Measurements from ENCODE around the gene GSTM5.

DNA sequence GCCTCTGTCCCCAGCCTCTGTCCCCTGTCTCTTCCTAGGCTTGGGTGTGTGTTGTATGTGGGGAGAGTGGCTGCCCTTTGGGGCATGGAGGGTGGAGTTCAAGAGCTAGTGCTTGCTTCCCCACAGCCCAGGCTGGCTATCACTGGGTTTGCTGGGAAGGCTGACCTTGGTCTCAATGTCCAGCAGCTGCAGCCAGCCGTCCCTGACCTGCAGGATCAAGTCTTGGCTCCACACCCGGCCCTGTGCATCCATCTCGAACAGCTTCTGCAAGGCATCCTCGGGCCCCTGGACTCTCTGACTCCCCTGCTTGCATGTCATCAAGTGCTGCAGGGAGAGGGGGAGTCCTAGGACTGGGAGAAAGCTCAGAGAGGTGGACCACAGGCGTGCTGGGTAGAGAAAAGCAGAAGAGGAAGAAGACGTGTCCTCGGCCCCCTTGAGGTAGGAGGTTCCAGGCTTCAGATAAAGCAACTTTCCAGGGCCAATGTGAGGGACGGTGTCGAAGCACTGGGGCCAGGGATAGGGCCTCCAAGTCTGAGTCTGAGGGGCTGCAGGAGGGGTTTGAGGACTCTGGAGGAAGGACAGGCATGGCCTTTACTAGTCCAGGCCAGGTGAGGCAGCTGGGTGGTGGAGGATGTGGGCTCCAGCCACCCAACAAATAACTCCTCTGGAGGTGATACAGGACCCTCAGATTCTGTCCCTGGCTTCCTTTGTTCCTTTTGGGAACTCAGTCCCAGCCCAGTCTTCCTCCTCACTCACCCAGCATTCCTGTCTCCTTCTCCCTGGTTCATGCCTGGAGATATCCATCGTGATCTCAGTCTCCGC lies 47.7 kb downstream of the GSTM5 start:
- TF ChIP-seq, protein P1, sequence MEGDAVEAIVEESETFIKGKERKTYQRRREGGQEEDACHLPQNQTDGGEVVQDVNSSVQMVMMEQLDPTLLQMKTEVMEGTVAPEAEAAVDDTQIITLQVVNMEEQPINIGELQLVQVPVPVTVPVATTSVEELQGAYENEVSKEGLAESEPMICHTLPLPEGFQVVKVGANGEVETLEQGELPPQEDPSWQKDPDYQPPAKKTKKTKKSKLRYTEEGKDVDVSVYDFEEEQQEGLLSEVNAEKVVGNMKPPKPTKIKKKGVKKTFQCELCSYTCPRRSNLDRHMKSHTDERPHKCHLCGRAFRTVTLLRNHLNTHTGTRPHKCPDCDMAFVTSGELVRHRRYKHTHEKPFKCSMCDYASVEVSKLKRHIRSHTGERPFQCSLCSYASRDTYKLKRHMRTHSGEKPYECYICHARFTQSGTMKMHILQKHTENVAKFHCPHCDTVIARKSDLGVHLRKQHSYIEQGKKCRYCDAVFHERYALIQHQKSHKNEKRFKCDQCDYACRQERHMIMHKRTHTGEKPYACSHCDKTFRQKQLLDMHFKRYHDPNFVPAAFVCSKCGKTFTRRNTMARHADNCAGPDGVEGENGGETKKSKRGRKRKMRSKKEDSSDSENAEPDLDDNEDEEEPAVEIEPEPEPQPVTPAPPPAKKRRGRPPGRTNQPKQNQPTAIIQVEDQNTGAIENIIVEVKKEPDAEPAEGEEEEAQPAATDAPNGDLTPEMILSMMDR (conservative IDR thresholded peaks at IDR 0.05; ENCODE audit: low read length), result no peak
- no peak for TF ChIP-seq EZH2phosphoT487 (IDR thresholded peaks at IDR 0.05; ENCODE audit: borderline replicate concordance)

Data from Loucy (cell line).